IMR-90 (cell line): ENCODE data around the gene MCF2L.

Source experiments
- BHLHE40 ChIP-seq: fragments of 150-350 bp; IDR thresholded peaks from 2 replicates; pipeline ENCODE4 v1.6.1; 2016; ENCODE audit warnings: mild to moderate bottlenecking, low read depth, low read length
- CEBPB ChIP-seq: IDR thresholded peaks from 2 replicates; pipeline ENCODE4 v1.6.1; 2012; ENCODE audit warnings: low read depth, low read length, improper control_type of control experiment
- CTCF ChIP-seq: conservative IDR thresholded peaks from 2 replicates; pipeline ENCODE4 v1.5.1; 2012; ENCODE audit warnings: mild to moderate bottlenecking, low read depth, low read length, improper control_type of control experiment
- ELK1 ChIP-seq: fragments of 150-350 bp; IDR thresholded peaks from 2 replicates; pipeline ENCODE4 v1.6.1; 2016; ENCODE audit warnings: low read depth, mild to moderate bottlenecking, low read length, moderate library complexity, borderline replicate concordance
- FOS ChIP-seq: fragments of 150-350 bp; IDR thresholded peaks from 2 replicates; pipeline ENCODE4 v1.6.1; 2016; ENCODE audit warnings: low read depth, low read length
- MAFK ChIP-seq: IDR thresholded peaks from 2 replicates; pipeline ENCODE4 v1.6.1; 2012; ENCODE audit warnings: low read depth, low read length, improper control_type of control experiment
- MXI1 ChIP-seq: IDR thresholded peaks from 2 replicates; pipeline ENCODE4 v1.6.1; 2012; ENCODE audit warnings: low read depth, mild to moderate bottlenecking, low read length, moderate library complexity, borderline replicate concordance
- POLR2A ChIP-seq: IDR thresholded peaks from 2 replicates; pipeline ENCODE4 v1.6.1; 2012; ENCODE audit warnings: mild to moderate bottlenecking, low read depth, low read length
- RAD21 ChIP-seq: IDR thresholded peaks from 2 replicates; pipeline ENCODE4 v1.6.1; 2012; ENCODE audit warnings: low read length, improper control_type of control experiment
- RCOR1 ChIP-seq: IDR thresholded peaks from 2 replicates; pipeline ENCODE4 v1.6.1; 2012; ENCODE audit warnings: mild to moderate bottlenecking, low read length, improper control_type of control experiment; ENCODE audit not compliant: insufficient replicate concordance
- RFX5 ChIP-seq: IDR thresholded peaks from 2 replicates; pipeline ENCODE4 v1.8.0; 2012; ENCODE audit warnings: low read depth, mild to moderate bottlenecking, low read length, moderate library complexity
- SMC3 ChIP-seq: fragments of 150-350 bp; IDR thresholded peaks from 2 replicates; pipeline ENCODE4 v1.6.1; 2016; ENCODE audit warnings: low read depth, mild to moderate bottlenecking, antibody characterized with exemption, low read length, moderate library complexity
- USF2 ChIP-seq: fragments of 150-350 bp; IDR thresholded peaks from 2 replicates; pipeline ENCODE4 v1.6.1; 2017; ENCODE audit warnings: mild to moderate bottlenecking, antibody characterized with exemption, low read length, low read depth

GRCh38 chr13:113078902-113079780 is 110.1 kb downstream of the MCF2L start:
- TF ChIP-seq RCOR1 (no peak), SMC3 (no peak), CTCF (no peak), RFX5 (no peak), POLR2A (no peak), CEBPB (no peak), MXI1 (no peak), BHLHE40 (no peak), ELK1 (no peak), USF2 (no peak), MAFK (no peak), FOS (no peak), RAD21 (no peak)
